IPS-20b (cell line): ENCODE data around the gene SEPTIN10.
"Not testable (repeated sequence)": the region's sequence is repeated elsewhere in the genome, so short reads cannot be mapped to it uniquely, and the experiment has no call there.

Experiments used
- H3K27ac ChIP-seq: one replicate; pipeline ENCODE4 v1.5.1; 2013; ENCODE audit warnings: low read length
- H3K27me3 ChIP-seq: 2 replicates; pipeline ENCODE4 v1.6.1; 2013; ENCODE audit warnings: mild to moderate bottlenecking, low read length, inconsistent platforms; ENCODE audit not compliant: insufficient read depth
- H3K36me3 ChIP-seq: 2 replicates; pipeline ENCODE4 v1.6.1; 2013; ENCODE audit warnings: low read depth, mild to moderate bottlenecking, inconsistent platforms, low read length, moderate library complexity; ENCODE audit not compliant: insufficient read depth
- H3K4me1 ChIP-seq: 2 replicates; pipeline ENCODE4 v1.6.1; 2013; ENCODE audit warnings: mild to moderate bottlenecking, control low read depth, inconsistent platforms, low read length, moderate library complexity; ENCODE audit not compliant: insufficient read depth
- H3K4me3 ChIP-seq: 2 replicates; pipeline ENCODE4 v1.5.1; 2013; ENCODE audit warnings: mild to moderate bottlenecking, low read length, inconsistent platforms
- H3K9ac ChIP-seq: 2 replicates; pipeline ENCODE4 v1.6.1; 2013; ENCODE audit warnings: low read depth, mild to moderate bottlenecking, inconsistent platforms, low read length, moderate library complexity
- H3K9me3 ChIP-seq: 2 replicates; pipeline ENCODE4 v1.6.1; 2013; ENCODE audit warnings: mild to moderate bottlenecking, low read depth, low read length, inconsistent platforms; ENCODE audit not compliant: insufficient read depth

The SEPTIN10 gene

DNA sequence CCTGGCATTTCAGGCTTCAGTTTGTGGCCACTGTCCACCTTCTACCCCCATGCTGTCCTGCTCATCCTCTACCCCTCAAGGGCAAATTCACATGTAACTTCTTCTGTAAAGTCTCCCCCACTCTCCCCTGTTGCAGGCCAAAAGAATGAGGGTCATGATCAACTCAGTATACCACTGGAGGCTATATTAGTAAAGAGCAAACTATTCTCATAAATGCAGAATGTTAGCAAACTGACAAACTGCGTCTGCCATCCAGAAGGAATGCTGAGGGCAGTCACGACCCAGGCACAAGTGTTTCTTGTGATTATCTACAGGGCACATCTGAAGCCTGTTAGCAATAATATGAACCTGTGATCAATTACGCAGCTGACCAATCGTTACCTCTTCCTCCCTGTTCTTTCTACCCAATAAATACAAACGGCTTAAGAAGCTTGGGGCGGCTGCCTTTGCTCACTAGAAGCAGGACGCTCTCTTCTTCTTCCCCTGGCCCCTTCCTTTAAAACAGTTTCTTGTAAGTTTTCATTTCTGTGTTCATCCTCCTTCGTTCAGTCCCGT lies 58.3 kb downstream of the SEPTIN10 start:
- no peaks in the 10 kb centered on the region; the same call in 1 of the 2 replicates for H3K9me3 ChIP-seq
- no peaks in the 10 kb centered on the region for H3K27me3 ChIP-seq
- no peaks in the 10 kb centered on the region for H3K4me1 ChIP-seq
- no peak overlapping the region for H3K4me3 ChIP-seq
- H3K9ac ChIP-seq, result no peak overlapping the region
- H3K27ac ChIP-seq, result no peak overlapping the region
- H3K36me3 ChIP-seq, result peaks cover 52% of the 10 kb centered on the region

DNA sequence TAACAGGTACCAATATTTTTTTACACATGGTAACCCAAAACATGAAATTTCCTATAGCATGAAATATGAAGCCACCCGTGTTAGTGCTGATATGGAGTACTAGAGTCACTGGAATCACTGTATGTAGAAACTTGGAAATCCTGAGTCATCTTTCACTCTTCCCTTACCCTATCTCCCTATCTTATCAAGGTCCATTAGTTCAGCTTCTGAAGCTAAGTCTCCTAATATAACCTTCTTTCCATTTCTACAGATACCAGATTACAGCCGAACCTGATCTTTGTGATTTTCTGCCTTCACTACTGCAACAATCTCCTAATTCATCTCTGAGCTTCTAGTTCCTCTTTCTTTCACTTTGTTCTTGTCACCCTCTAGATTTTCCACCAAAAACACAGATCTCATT lies 59.0 kb downstream of the SEPTIN10 start:
- no peak overlapping the region for H3K27ac ChIP-seq
- no peaks in the 10 kb centered on the region; the same call in 1 of the 2 replicates for H3K9me3 ChIP-seq
- H3K9ac ChIP-seq, result no peak overlapping the region
- H3K4me1 ChIP-seq, result no peaks in the 10 kb centered on the region
- no peaks in the 10 kb centered on the region for H3K27me3 ChIP-seq
- H3K4me3 ChIP-seq, result no peak overlapping the region
- H3K36me3 ChIP-seq, result peaks cover 52% of the 10 kb centered on the region

DNA sequence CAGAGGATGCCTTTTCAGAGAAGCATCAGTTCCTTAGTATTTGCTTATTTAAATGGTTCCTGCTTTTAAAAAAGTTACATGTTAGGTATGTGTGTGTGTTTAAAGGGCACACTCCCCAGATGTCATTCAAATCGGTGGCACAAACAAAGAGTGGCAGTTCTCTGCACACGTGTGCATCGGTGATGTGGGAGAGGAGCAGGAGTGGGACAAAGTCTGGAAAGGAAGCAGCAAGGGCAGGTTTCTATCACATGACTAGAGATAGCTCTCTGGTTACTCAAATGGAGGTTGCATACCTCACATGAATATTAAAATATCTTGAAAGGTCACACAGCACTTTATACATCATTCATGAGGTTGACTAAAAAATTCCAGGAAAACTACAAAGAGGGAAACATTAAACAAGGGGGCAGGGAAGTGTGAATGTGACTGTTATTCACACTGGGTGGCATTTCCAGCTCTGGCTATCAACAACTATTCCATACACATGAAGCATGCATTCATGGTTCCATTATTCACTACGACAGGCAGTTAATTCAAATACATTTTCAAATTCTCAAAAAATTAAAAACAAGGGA lies 64.7 kb downstream of the SEPTIN10 start:
- Histone ChIP-seq H3K36me3 (peaks cover 33% of the 10 kb centered on the region), H3K9ac (no peak overlapping the region), H3K27me3 (no peaks in the 10 kb centered on the region), H3K9me3 (no peaks in the 10 kb centered on the region; the same call in 1 of the 2 replicates), H3K4me3 (no peak overlapping the region), H3K27ac (no peak overlapping the region), H3K4me1 (no peaks in the 10 kb centered on the region)

DNA sequence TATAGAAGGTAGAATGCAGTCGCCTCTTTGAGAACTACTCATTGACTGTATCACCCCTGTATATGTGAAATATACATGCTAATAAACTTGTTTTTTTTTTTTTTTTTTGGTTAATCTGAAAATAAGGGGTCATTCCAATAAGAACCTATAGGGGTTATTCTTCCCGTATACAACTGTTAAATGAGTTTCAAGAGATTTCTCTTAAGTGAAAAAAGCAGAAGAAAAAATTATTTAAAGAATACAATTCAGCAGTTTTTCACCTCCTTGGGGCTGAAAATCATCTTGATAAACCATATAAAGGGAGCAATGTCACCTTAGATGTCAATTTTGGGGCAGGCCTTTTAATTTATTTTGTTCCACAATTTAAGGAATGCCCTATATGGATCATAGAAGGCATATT lies 66.5 kb downstream of the SEPTIN10 start:
- Histone ChIP-seq H3K36me3 (peaks cover 20% of the 10 kb centered on the region), H3K27me3 (no peaks in the 10 kb centered on the region), H3K9me3 (no peaks in the 10 kb centered on the region; the same call in 1 of the 2 replicates), H3K27ac (no peak overlapping the region), H3K4me1 (no peaks in the 10 kb centered on the region), H3K4me3 (no peak overlapping the region), H3K9ac (no peak overlapping the region)

DNA sequence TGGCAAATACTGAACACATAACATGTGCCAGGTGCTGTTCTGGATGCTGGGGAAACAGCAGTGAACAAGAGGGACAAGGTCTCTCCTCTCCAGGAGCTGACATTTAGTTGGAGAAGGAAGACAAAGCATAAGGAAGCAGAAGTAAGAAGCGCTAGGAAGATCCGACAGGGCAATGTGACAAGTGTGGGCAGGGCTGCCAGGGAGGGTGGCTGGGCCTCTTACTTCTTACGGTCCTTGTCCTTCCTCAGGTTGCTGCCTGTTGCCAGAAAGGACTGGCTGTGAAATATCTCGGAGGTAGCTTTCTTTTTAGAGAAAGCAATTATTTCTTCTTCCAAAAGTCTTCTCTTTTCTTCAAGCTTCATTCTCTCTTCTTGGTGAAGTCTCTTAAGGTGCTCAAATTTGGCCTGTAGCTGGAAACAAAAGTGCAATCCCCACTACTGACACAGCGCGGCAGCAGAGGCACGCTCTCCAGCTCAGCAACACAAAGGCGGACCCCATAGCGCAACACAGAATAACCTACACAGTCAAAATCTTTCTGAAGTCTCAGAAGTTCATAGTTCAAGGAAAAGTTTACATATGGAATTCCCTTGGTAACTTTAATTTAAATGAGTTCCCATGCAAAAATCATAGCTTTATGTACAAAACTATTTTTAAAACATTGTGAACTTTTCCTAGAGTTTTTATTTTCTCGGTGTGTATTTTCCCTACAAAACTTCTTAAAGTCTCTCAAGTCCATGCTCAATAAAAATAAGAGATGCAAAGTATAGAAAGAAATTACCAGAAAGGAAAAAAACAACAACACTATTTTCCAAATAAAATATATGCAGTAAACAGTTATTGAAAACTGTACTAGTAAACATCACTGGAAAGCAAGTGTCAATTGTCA lies 67.7 kb downstream of the SEPTIN10 start:
- Histone ChIP-seq H3K4me3 (no peak overlapping the region), H3K27ac (no peak overlapping the region), H3K9me3 (no peaks in the 10 kb centered on the region), H3K36me3 (peaks cover 10% of the 10 kb centered on the region; the same call in 1 of the 2 replicates), H3K27me3 (no peaks in the 10 kb centered on the region), H3K4me1 (no peaks in the 10 kb centered on the region), H3K9ac (no peak overlapping the region)

DNA sequence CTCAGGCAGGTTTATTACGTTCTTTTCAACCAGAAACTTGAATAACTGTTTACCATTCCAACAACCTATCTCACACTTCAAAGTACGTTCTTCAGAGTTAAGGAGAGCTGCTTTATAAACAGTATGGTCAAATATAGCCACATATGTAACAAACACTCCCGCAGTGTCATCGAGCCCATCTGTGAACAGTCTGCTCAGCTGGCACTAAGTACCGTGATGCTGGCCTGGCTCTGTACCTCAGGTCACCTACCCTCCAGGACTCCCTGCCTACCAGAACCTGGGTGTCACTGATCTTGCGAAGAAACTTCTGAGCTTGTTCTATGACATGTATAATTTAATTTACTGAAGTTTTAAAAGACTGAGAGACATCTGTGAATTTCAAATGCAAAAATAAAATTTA lies 71.4 kb downstream of the SEPTIN10 start:
- Histone ChIP-seq H3K36me3 (peaks cover 10% of the 10 kb centered on the region; the same call in 1 of the 2 replicates), H3K27me3 (no peaks in the 10 kb centered on the region), H3K4me3 (no peak overlapping the region), H3K4me1 (no peaks in the 10 kb centered on the region), H3K27ac (no peak overlapping the region), H3K9ac (no peak overlapping the region), H3K9me3 (peaks cover under 1% of the 10 kb centered on the region; the same call in 1 of the 2 replicates)

DNA sequence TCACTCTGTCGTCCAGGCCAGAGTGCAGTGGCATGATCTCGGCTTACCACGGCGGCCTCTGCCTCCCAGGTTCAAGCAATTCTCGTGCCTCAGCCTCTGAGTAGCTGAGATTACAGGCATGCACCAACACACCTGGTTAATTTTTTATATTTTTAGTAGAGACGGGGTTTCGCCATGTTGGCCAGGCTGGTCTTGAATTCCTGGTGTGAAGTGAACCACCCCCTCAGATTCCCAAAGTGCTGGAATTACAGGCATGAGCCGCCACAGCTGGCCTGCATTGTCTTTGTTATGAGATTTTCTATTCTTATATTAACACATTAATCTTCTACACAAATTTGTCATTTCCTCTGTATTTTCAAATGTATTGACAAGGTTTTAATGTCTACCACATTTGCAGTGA lies 75.2 kb downstream of the SEPTIN10 start:
- Histone ChIP-seq H3K4me3 (no peak overlapping the region), H3K9me3 (peaks cover 9% of the 10 kb centered on the region; the same call in 1 of the 2 replicates), H3K36me3 (no peaks in the 10 kb centered on the region), H3K9ac (no peak overlapping the region), H3K27me3 (no peaks in the 10 kb centered on the region), H3K4me1 (0 out of 2 replicates have a peak, but pooled peaks cover 3% of the 10 kb centered on the region), H3K27ac (no peak overlapping the region)

DNA sequence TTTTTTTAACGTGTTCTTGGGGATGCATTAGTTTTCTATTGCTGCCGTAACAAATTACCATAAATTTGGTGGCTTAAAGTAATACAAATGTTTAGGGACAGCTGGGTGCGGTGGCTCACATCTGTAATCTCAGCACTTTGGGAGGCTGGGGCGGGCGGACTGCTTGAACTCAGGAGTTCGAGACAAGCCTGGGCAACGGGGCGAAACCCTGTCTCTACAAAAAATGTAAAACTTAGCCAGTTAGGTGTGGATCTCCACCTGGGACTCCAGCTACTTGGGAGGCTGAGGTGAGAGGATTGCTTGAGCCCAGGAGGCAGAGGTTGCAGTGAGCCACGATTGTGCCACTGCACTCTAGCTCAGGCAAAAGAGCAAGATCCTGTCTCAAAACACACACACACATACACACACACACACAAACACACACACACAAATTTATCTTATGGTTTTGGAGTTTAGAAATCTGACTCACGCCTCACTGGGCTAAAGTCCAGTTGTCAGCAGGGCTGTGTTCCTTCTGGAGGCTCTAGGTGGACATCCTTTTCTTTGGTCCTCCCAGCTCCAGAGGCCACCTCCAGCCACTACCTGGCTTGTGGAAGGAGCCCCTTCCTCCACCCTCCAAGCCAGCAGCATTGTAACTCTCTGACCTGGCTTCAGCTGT lies 76.1 kb downstream of the SEPTIN10 start:
- Histone ChIP-seq H3K4me1 (0 out of 2 replicates have a peak, but pooled peaks cover 3% of the 10 kb centered on the region), H3K9ac (no peak overlapping the region), H3K36me3 (no peaks in the 10 kb centered on the region), H3K9me3 (peaks cover 9% of the 10 kb centered on the region; the same call in 1 of the 2 replicates), H3K27ac (no peak overlapping the region), H3K27me3 (no peaks in the 10 kb centered on the region), H3K4me3 (no peak overlapping the region)

DNA sequence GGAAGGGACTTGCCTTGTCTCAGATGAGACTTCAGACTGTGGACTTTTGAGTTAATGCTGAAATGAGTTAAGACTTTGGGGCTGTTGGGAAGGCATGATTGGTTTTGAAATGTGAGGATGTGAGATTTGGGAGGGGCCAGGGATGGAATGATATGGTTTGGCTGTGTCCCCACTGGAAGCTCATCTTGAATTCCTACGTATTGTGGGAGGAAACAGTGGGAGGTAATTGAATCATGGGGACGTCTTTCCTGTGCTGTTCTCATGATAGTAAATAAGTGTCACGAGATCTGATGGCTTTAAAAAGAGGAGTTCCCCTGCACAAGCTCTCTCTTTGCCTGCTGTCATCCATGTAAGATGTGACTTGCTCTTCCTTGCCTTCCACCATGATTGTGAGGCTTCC lies 77.2 kb downstream of the SEPTIN10 start:
- not testable (repeated sequence) for H3K4me1 ChIP-seq, H3K9ac ChIP-seq, H3K36me3 ChIP-seq, H3K4me3 ChIP-seq, H3K27ac ChIP-seq, H3K9me3 ChIP-seq, H3K27me3 ChIP-seq

DNA sequence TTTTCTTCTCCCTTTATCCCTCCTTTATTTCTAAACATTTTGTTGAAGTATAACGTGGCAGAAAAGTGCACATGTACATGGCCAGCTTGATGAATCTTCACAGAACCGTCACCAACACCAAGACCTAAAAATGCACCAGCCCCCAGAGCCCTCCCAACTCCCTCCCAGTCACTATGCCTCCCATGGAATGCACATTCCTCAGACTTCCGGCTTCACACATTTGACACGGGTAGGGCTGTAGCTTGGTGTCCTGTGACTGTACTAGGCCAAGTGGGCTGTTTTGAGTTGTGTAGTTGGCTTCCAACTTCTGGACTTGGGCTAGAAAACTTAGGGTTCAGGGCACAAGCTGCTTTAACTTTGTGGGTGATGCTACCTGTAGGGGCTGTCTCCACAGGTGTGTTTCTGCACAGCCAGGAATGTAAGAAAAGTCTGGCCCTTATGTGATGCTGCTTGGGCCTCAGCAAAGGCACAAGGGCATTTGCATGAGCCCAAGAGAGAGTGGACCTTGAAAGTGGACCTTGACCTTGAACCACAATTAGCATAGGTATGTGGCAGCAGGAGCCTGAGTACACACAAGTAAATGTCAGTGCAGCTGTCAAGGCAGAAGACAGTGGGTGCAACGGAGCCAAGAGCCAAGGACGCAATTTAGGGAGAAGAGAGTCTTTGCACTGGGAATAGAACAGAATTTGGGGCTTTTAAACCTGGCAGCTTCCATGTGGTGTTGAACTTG lies 78.4 kb downstream of the SEPTIN10 start:
- H3K27ac ChIP-seq, result no peak overlapping the region
- no peak overlapping the region for H3K4me3 ChIP-seq
- H3K36me3 ChIP-seq, result no peaks in the 10 kb centered on the region
- H3K4me1 ChIP-seq, result 0 out of 2 replicates have a peak, but pooled peaks cover 3% of the 10 kb centered on the region
- peaks cover 9% of the 10 kb centered on the region; the same call in 1 of the 2 replicates for H3K9me3 ChIP-seq
- no peak overlapping the region for H3K9ac ChIP-seq
- no peaks in the 10 kb centered on the region for H3K27me3 ChIP-seq

DNA sequence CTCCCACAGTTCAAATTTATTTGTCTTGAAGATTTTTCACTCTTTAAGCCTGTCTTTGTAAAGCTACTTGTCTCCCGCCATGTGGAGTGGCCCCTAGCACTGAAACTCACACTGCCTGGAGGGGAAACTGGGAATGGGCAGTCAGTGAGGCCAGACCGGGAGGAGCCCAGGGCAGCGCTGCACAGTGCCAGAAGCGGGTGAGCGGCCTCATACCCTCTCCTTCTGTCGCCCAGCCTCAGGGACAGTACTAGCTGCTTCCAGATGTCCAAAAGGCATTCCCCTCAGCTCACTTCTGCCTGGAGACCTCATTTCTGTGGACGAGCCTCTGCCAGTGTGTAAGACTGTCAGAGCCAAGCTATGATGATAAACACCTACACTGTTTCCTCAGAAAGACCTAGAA lies 79.9 kb downstream of the SEPTIN10 start:
- no peak overlapping the region for H3K9ac ChIP-seq
- H3K27ac ChIP-seq, result no peak overlapping the region
- H3K27me3 ChIP-seq, result no peaks in the 10 kb centered on the region
- no peaks in the 10 kb centered on the region for H3K36me3 ChIP-seq
- H3K9me3 ChIP-seq, result peaks cover 9% of the 10 kb centered on the region; the same call in 1 of the 2 replicates
- H3K4me1 ChIP-seq, result 0 out of 2 replicates have a peak, but pooled peaks cover 3% of the 10 kb centered on the region
- H3K4me3 ChIP-seq, result no peak overlapping the region
